HepG2 (cell line): Measurements from ENCODE around the gene APOA1. TPM values are rescaled to one million over a fixed set of nuclear protein-coding genes. Genes with fewer than 3 reads are reported as not detected.

Source experiments
- ARNTL ChIP-seq: sonication (generic); formaldehyde crosslinking; IDR thresholded peaks from 2 replicates; pipeline ENCODE4 v1.4.0; 2020; ENCODE audit warnings: mild to moderate bottlenecking, missing genetic modification reagents
- ATF7-NPFF ChIP-seq: sonication (generic); formaldehyde crosslinking; IDR thresholded peaks from 2 replicates; pipeline ENCODE4 v1.8.1; 2023; ENCODE audit warnings: mild to moderate bottlenecking, low read depth, missing genetic modification reagents, moderate library complexity
- CEBPG ChIP-seq: IDR thresholded peaks from 2 replicates; pipeline ENCODE4 v1.6.1; 2016
- CENPX ChIP-seq: sonication (generic); formaldehyde crosslinking; IDR thresholded peaks from 2 replicates; pipeline ENCODE4 v1.9.0; 2021; ENCODE audit warnings: mild to moderate bottlenecking, missing genetic modification reagents, moderate library complexity
- DNMT1 ChIP-seq: sonication (generic); formaldehyde crosslinking; IDR thresholded peaks from 2 replicates; pipeline ENCODE4 v1.5.1; 2020; ENCODE audit warnings: mild to moderate bottlenecking, missing genetic modification reagents
- MAFK ChIP-seq, 2 experiments: IDR thresholded peaks in 1 of 2; conservative IDR thresholded peaks in 1 of 2; 2 replicates each; pipeline ENCODE4 v1.6.1; 2011; ENCODE audit warnings: improper control_type of control experiment in 2 of 2, low read length in 2 of 2
- MTF2 ChIP-seq: sonication (generic); formaldehyde crosslinking; IDR thresholded peaks from 2 replicates; pipeline ENCODE4 v1.5.0; 2020; ENCODE audit warnings: missing genetic modification reagents, borderline replicate concordance
- NR2F6 ChIP-seq, 2 experiments: IDR thresholded peaks; 2 replicates each; pipeline ENCODE4 v1.6.1; 2016; ENCODE audit warnings: antibody characterized with exemption in 1 of 2, mild to moderate bottlenecking in 1 of 2
- REXO4 ChIP-seq: sonication (generic); formaldehyde crosslinking; IDR thresholded peaks from 2 replicates; pipeline ENCODE4 v1.8.0; 2022; ENCODE audit warnings: missing genetic modification reagents, mild to moderate bottlenecking, borderline replicate concordance
- SETDB1 ChIP-seq: sonication (generic); formaldehyde crosslinking; IDR thresholded peaks from 2 replicates; pipeline ENCODE4 v1.5.1; 2020; ENCODE audit warnings: missing genetic modification reagents, mild to moderate bottlenecking, borderline replicate concordance
- SIN3A ChIP-seq: IDR thresholded peaks from 2 replicates; pipeline ENCODE4 v1.6.1; 2011; ENCODE audit warnings: low read depth, mild to moderate bottlenecking, control low read depth, low read length, borderline replicate concordance
- SMAD9 ChIP-seq: sonication (generic); formaldehyde crosslinking; IDR thresholded peaks from 2 replicates; pipeline ENCODE4 v1.5.1; 2020; ENCODE audit warnings: mild to moderate bottlenecking, missing genetic modification reagents
- SP1 ChIP-seq, 2 experiments: fragments of 450-650 bp in 1 of 2; sonication (generic) in 1 of 2; formaldehyde crosslinking in 1 of 2; IDR thresholded peaks; 2 replicates each; pipeline versions ENCODE4 v1.4.0 to v1.6.1; 2016 to 2020; ENCODE audit warnings: missing genetic modification reagents in 1 of 2
- STAG1 ChIP-seq: sonication (generic); formaldehyde crosslinking; IDR thresholded peaks from 2 replicates; pipeline ENCODE4 v1.4.0; 2020; ENCODE audit warnings: missing genetic modification reagents
- SYNCRIP ChIP-seq: fragments of 200-400 bp; formaldehyde crosslinking; IDR thresholded peaks from 2 replicates; pipeline ENCODE4 v1.6.1; 2018; ENCODE audit warnings: mild to moderate bottlenecking, low read depth, low read length; ENCODE audit not compliant: insufficient read depth
- XBP1 ChIP-seq: sonication (generic); formaldehyde crosslinking; IDR thresholded peaks from 2 replicates; pipeline ENCODE4 v1.5.0; 2020; ENCODE audit warnings: missing genetic modification reagents
- ZNF101 ChIP-seq: sonication (generic); formaldehyde crosslinking; IDR thresholded peaks from 2 replicates; pipeline ENCODE4 v1.4.0; 2020; ENCODE audit warnings: mild to moderate bottlenecking, low read depth, missing genetic modification reagents, borderline replicate concordance
- ZNF577 ChIP-seq: sonication (generic); formaldehyde crosslinking; IDR thresholded peaks from 2 replicates; pipeline ENCODE4 v1.4.0; 2020; ENCODE audit warnings: mild to moderate bottlenecking, low read depth, missing genetic modification reagents, borderline replicate concordance
- ZNF660 ChIP-seq: sonication (generic); formaldehyde crosslinking; IDR thresholded peaks from 2 replicates; pipeline ENCODE4 v1.5.1; 2020; ENCODE audit warnings: mild to moderate bottlenecking, low read depth, missing genetic modification reagents, borderline replicate concordance
- ZNF746 ChIP-seq: sonication (generic); formaldehyde crosslinking; IDR thresholded peaks from 2 replicates; pipeline ENCODE4 v1.8.0; 2022; ENCODE audit warnings: mild to moderate bottlenecking, missing genetic modification reagents
- ZNF816 ChIP-seq: sonication (generic); formaldehyde crosslinking; IDR thresholded peaks from 2 replicates; pipeline ENCODE4 v1.8.0; 2022; ENCODE audit warnings: missing genetic modification reagents, mild to moderate bottlenecking, borderline replicate concordance
- ZZZ3 ChIP-seq: sonication (generic); formaldehyde crosslinking; IDR thresholded peaks from 2 replicates; pipeline ENCODE4 v1.4.0; 2020; ENCODE audit warnings: missing genetic modification reagents, mild to moderate bottlenecking, borderline replicate concordance
- polyA plus RNA-seq, 8 experiments: library from polyadenylated mRNA; depleted of rRNA in 3 of 8; stranded (reverse) in 7 of 8; unstranded in 1 of 8; fragments of >200 nt; fragmentation: Illumina TruSeq in 4 of 8; extraction: Trizol in 4 of 8; gene quantifications; 2 replicates each; pipeline versions ENCODE4 v1.2.1 to v1.2.3, GENCODE V29; 2011 to 2016; ENCODE audit warnings: low read depth in 4 of 8, missing spikeins in 1 of 8, mixed read lengths in 1 of 8; ENCODE audit not compliant: insufficient read depth in 1 of 8
- total RNA-seq, 5 experiments: library from RNA; depleted of rRNA; stranded (reverse); fragments of >200 nt; fragmentation: Illumina TruSeq; extraction: Trizol; gene quantifications; 2 replicates each; pipeline ENCODE4 v1.2.3, GENCODE V29; 2016; ENCODE audit warnings: low read depth in 1 of 5
- TF ChIP-seq, protein P1 (sequence below): IDR thresholded peaks from 2 replicates; pipeline ENCODE4 v1.6.1; 2016
- TF ChIP-seq, protein P2 (sequence below): sonication (generic); formaldehyde crosslinking; IDR thresholded peaks from 2 replicates; pipeline ENCODE4 v1.4.0; 2020; ENCODE audit warnings: missing genetic modification reagents, low read depth, mild to moderate bottlenecking, borderline replicate concordance
- TF ChIP-seq, protein P3 (sequence below): sonication (generic); formaldehyde crosslinking; IDR thresholded peaks from 2 replicates; pipeline ENCODE4 v1.4.0; 2020; ENCODE audit warnings: missing genetic modification reagents, mild to moderate bottlenecking, borderline replicate concordance

Gene APOA1
- total and polyA plus RNA-seq, 2 of the 13 experiments (the other 11 are each of a cell fraction or from before 2014, with no cell fraction given), result 1,973 to 5,485 TPM

DNA sequence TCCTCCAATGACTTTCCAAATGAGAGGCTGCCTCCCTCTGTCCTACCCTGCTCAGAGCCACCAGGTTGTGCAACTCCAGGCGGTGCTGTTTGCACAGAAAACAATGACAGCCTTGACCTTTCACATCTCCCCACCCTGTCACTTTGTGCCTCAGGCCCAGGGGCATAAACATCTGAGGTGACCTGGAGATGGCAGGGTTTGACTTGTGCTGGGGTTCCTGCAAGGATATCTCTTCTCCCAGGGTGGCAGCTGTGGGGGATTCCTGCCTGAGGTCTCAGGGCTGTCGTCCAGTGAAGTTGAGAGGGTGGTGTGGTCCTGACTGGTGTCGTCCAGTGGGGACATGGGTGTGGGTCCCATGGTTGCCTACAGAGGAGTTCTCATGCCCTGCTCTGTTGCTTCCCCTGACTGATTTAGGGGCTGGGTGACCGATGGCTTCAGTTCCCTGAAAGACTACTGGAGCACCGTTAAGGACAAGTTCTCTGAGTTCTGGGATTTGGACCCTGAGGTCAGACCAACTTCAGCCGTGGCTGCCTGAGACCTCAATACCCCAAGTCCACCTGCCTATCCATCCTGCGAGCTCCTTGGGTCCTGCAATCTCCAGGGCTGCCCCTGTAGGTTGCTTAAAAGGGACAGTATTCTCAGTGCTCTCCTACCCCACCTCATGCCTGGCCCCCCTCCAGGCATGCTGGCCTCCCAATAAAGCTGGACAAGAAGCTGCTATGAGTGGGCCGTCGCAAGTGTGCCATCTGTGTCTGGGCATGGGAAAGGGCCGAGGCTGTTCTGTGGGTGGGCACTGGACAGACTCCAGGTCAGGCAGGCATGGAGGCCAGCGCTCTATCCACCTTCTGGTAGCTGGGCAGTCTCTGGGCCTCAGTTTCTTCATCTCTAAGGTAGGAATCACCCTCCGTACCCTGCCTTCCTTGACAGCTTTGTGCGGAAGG is 4.8 kb downstream of the APOA1 start (continued):
- TF ChIP-seq, protein P1, sequence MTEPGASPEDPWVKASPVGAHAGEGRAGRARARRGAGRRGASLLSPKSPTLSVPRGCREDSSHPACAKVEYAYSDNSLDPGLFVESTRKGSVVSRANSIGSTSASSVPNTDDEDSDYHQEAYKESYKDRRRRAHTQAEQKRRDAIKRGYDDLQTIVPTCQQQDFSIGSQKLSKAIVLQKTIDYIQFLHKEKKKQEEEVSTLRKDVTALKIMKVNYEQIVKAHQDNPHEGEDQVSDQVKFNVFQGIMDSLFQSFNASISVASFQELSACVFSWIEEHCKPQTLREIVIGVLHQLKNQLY (CRISPR knock-in tag), result peak; percentile 94
- TF ChIP-seq ZNF577 (CRISPR knock-in tag) (no peak), XBP1 (CRISPR knock-in tag) (no peak), SYNCRIP (no peak), STAG1 (CRISPR knock-in tag) (peak; percentile 77), SETDB1 (0 out of 2 replicates have a peak, but pooled peaks have one; percentile 25), SIN3A (peak; percentile 93), ZNF816 (peak; percentile 42; the same call in 1 of the 2 replicates), ARNTL (CRISPR knock-in tag) (peak; percentile 96), ZNF746 (peak; percentile 96), ZNF101 (0 out of 2 replicates have a peak, but pooled peaks have one; percentile 83), DNMT1 (CRISPR knock-in tag) (0 out of 2 replicates have a peak, but pooled peaks have one; percentile 24), CENPX (CRISPR knock-in tag) (no peak), ATF7-NPFF (CRISPR knock-in tag) (peak; percentile 80; the same call in 1 of the 2 replicates), ZNF660 (CRISPR knock-in tag) (no peak), ZZZ3 (peak; percentile 54; the same call in 1 of the 2 replicates), MAFK (conservative IDR thresholded peaks at IDR 0.05 in 1 of 2, IDR thresholded peaks at IDR 0.05 in 1 of 2; ENCODE audit: low read length in 2 of 2) (no peak), REXO4 (peak; percentile 18; the same call in 1 of the 2 replicates), SP1 (IDR thresholded peaks at IDR 0.05) (no peak), SP1 (CRISPR knock-in tag; IDR thresholded peaks at IDR 0.05) (peak; percentile 56; the same call in 1 of the 2 replicates), NR2F6 (IDR thresholded peaks at IDR 0.05) (peak; percentile 100), NR2F6 (CRISPR knock-in tag; IDR thresholded peaks at IDR 0.05) (peak; percentile 100), CEBPG (CRISPR knock-in tag) (peak; percentile 99), SMAD9 (CRISPR knock-in tag) (peak; percentile 88; the same call in 1 of the 2 replicates), MTF2 (CRISPR knock-in tag) (no peak)
- TF ChIP-seq, protein P2, sequence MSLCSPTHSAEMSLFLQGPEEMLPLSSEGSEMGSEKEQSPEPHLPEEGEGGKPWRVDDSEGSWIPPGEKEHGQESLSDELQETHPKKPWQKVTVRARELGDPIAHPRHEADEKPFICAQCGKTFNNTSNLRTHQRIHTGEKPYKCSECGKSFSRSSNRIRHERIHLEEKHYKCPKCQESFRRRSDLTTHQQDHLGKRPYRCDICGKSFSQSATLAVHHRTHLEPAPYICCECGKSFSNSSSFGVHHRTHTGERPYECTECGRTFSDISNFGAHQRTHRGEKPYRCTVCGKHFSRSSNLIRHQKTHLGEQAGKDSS (CRISPR knock-in tag), result peak; percentile 90; the same call in 1 of the 2 replicates
- TF ChIP-seq, protein P3, sequence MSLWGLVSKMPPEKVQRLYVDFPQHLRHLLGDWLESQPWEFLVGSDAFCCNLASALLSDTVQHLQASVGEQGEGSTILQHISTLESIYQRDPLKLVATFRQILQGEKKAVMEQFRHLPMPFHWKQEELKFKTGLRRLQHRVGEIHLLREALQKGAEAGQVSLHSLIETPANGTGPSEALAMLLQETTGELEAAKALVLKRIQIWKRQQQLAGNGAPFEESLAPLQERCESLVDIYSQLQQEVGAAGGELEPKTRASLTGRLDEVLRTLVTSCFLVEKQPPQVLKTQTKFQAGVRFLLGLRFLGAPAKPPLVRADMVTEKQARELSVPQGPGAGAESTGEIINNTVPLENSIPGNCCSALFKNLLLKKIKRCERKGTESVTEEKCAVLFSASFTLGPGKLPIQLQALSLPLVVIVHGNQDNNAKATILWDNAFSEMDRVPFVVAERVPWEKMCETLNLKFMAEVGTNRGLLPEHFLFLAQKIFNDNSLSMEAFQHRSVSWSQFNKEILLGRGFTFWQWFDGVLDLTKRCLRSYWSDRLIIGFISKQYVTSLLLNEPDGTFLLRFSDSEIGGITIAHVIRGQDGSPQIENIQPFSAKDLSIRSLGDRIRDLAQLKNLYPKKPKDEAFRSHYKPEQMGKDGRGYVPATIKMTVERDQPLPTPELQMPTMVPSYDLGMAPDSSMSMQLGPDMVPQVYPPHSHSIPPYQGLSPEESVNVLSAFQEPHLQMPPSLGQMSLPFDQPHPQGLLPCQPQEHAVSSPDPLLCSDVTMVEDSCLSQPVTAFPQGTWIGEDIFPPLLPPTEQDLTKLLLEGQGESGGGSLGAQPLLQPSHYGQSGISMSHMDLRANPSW (CRISPR knock-in tag), result peak; percentile 95
